Activated gamma-delta T cell (primary cell): ENCODE data around the gene PAM.

Source experiments
- DNase-seq: peaks from one replicate; lab custom pipeline; 2025; lab: John Stamatoyannopoulos, UW

Gene PAM

GRCh38 chr5:102781359-102781758, 26.3 kb downstream of the PAM start:
- DNase-seq = no peak

- DNase-seq = no peak
These were observed 26.7 kb downstream of the PAM start for GRCh38 chr5:102781786-102782185.

GRCh38 chr5:102782217-102782872, 27.2 kb downstream of the PAM start:
- DNase-seq = no peak

- no peak for DNase-seq
These were observed 32.0 kb downstream of the PAM start for GRCh38 chr5:102787134-102787533.

GRCh38 chr5:102788788-102789187, 33.7 kb downstream of the PAM start:
- DNase-seq = no peak

GRCh38 chr5:102789469-102789868, 34.4 kb downstream of the PAM start:
- DNase-seq = no peak

GRCh38 chr5:102790748-102791147, 35.6 kb downstream of the PAM start:
- no peak for DNase-seq

- no peak for DNase-seq
These were observed 37.6 kb downstream of the PAM start for GRCh38 chr5:102792705-102793104.

- no peak for DNase-seq
These were observed 38.9 kb downstream of the PAM start for GRCh38 chr5:102794047-102794446.

- no peak for DNase-seq
These were observed 39.7 kb downstream of the PAM start for GRCh38 chr5:102794677-102795331.

- DNase-seq = no peak
These were observed 40.4 kb downstream of the PAM start for GRCh38 chr5:102795526-102795925.

GRCh38 chr5:102796009-102796408, 40.9 kb downstream of the PAM start:
- no peak for DNase-seq

- no peak for DNase-seq
These were observed 41.4 kb downstream of the PAM start for GRCh38 chr5:102796498-102796897.

- DNase-seq = no peak
These were observed 42.3 kb downstream of the PAM start for GRCh38 chr5:102797322-102797884.

- DNase-seq = no peak
These were observed 43.1 kb downstream of the PAM start for GRCh38 chr5:102798104-102798785.

GRCh38 chr5:102799017-102799416, 43.9 kb downstream of the PAM start:
- DNase-seq = no peak

- DNase-seq = no peak
These were observed 45.3 kb downstream of the PAM start for GRCh38 chr5:102800427-102800826.

- DNase-seq = no peak
These were observed 46.3 kb downstream of the PAM start for GRCh38 chr5:102801371-102801770.

GRCh38 chr5:102802708-102803458, 47.8 kb downstream of the PAM start:
- DNase-seq = no peak

- DNase-seq = no peak
These were observed 52.9 kb downstream of the PAM start for GRCh38 chr5:102807878-102808502.

GRCh38 chr5:102809033-102809432, 53.9 kb downstream of the PAM start:
- no peak for DNase-seq

GRCh38 chr5:102811972-102812371, 56.9 kb downstream of the PAM start:
- no peak for DNase-seq
